HepG2 (cell line): ENCODE data around the gene STX7. TPM values are rescaled to one million over a fixed set of nuclear protein-coding genes. Genes with fewer than 3 reads are reported as not detected.
A peak's percentile ranks its signal among the peaks of the same experiment; 100 is the strongest.
"Not testable (repeated sequence)": the region's sequence is repeated elsewhere in the genome, so short reads cannot be mapped to it uniquely, and the experiment has no call there.

Experiments used
- ATAC-seq: fragments of 200-7000 bp; cut with Tn5 transposase; 3 replicates; pipeline ENCODE4 v1.9.1; 2020; ENCODE audit warnings: mild to moderate bottlenecking, moderate library complexity
- BruUV-seq: library from RNA; stranded (reverse); fragments of 400-500 nt; replicated peaks from 2 replicates; lab custom pipeline; 2021; lab: Mats Ljungman, UMichigan
- CTCF ChIA-PET: fragments of 300-600 bp; formaldehyde crosslinking; extraction: SDS; loops from one replicate; lab custom pipeline; 2021; ENCODE audit warnings: low total read pairs, inconsistent platforms, low intra/inter-chr PET ratio; lab: Yijun Ruan, JAX
- POLR2A ChIA-PET: fragments of 350-600 bp; sonication (Branson Sonifier 250); formaldehyde crosslinking; loops from one replicate; lab custom pipeline; 2020; ENCODE audit warnings: antibody characterized with exemption, inconsistent platforms; lab: Yijun Ruan, JAX
- DNase-seq: peaks from one replicate; pipeline ENCODE4 v3.0.0-alpha.2; 2015; ENCODE audit warnings: low spot score
- FAIRE-seq: peaks from 3 replicates; lab custom pipeline; 2011; peaks lifted over from hg19 to GRCh38; lab: Jason Lieb, UNC
- H2AFZ ChIP-seq: one replicate; pipeline ENCODE4 v1.6.1; 2011; ENCODE audit warnings: low read length, inconsistent platforms
- H3K27ac ChIP-seq: fragments of 300-600 bp; 3 replicates; pipeline ENCODE4 v1.8.0; 2011; ENCODE audit warnings: mixed run types, mild to moderate bottlenecking, mixed read lengths, low read length, inconsistent platforms; ENCODE audit not compliant: insufficient read depth; ENCODE audit errors: extremely low read length
- H3K27me3 ChIP-seq, 2 experiments: fragments of 200-600 bp in 1 of 2; 2 replicates in 1 of 2; 3 replicates in 1 of 2; pipeline versions ENCODE4 v1.6.0 to v1.8.0; 2011; ENCODE audit warnings: low read length in 2 of 2, mild to moderate bottlenecking in 2 of 2, moderate library complexity in 2 of 2, inconsistent platforms in 1 of 2; ENCODE audit not compliant: insufficient read depth in 2 of 2, control insufficient read depth in 1 of 2
- H3K36me3 ChIP-seq, 2 experiments: fragments of 200-600 bp in 1 of 2; replicated peaks in 1 of 2; 2 replicates in 1 of 2; 3 replicates in 1 of 2; pipeline versions ENCODE4 v1.5.1 to v1.8.0; 2011; ENCODE audit warnings: low read length in 2 of 2, inconsistent platforms in 1 of 2; ENCODE audit not compliant: insufficient read depth in 2 of 2, control insufficient read depth in 1 of 2
- H3K4me1 ChIP-seq: 2 replicates; pipeline ENCODE4 v1.5.1; 2012; ENCODE audit warnings: low read length, inconsistent platforms; ENCODE audit not compliant: insufficient read depth
- H3K4me2 ChIP-seq: 2 replicates; pipeline ENCODE4 v1.6.0; 2011; ENCODE audit warnings: low read depth, low read length, inconsistent platforms
- H3K4me3 ChIP-seq, 3 experiments: fragments of 200-600 bp in 1 of 3; sonication (generic), shearing (Covaris generic) in 1 of 3; replicated peaks in 1 of 3; 2 replicates each; pipeline ENCODE4 v1.5.1; 2011 to 2016; ENCODE audit warnings: low read length in 3 of 3, inconsistent platforms in 2 of 3, low read depth in 2 of 3, mild to moderate bottlenecking in 2 of 3, control low read depth in 1 of 3, mixed read lengths in 1 of 3; ENCODE audit not compliant: insufficient read depth in 1 of 3
- H3K79me2 ChIP-seq: one replicate; pipeline ENCODE4 v1.6.1; 2011; ENCODE audit warnings: low read length, inconsistent platforms; ENCODE audit not compliant: insufficient read depth
- H3K9ac ChIP-seq: 2 replicates; pipeline ENCODE4 v1.6.0; 2011; ENCODE audit warnings: mild to moderate bottlenecking, low read depth, low read length, inconsistent platforms; ENCODE audit not compliant: insufficient read depth
- H3K9me3 ChIP-seq: 2 replicates; pipeline ENCODE4 v1.5.1; 2012; ENCODE audit warnings: mild to moderate bottlenecking, low read length
- H4K20me1 ChIP-seq: 2 replicates; pipeline ENCODE4 v1.6.0; 2011; ENCODE audit warnings: inconsistent platforms, mild to moderate bottlenecking, low read length, moderate library complexity; ENCODE audit not compliant: insufficient read depth
- ARID5B ChIP-seq: IDR thresholded peaks from 2 replicates; pipeline ENCODE4 v1.4.0; 2020; ENCODE audit warnings: mild to moderate bottlenecking, missing genetic modification reagents
- HOXA5 ChIP-seq: sonication (generic); formaldehyde crosslinking; IDR thresholded peaks from 2 replicates; pipeline ENCODE4 v1.4.0; 2020; ENCODE audit warnings: missing genetic modification reagents
- JUN ChIP-seq: sonication (generic); formaldehyde crosslinking; IDR thresholded peaks from 2 replicates; pipeline ENCODE4 v1.4.0; 2020; ENCODE audit warnings: mild to moderate bottlenecking, missing genetic modification reagents
- NFE2L2 ChIP-seq: fragments of 150-350 bp; IDR thresholded peaks from 2 replicates; pipeline ENCODE4 v1.6.1; 2014; ENCODE audit warnings: low read length
- PATZ1 ChIP-seq: sonication (generic); formaldehyde crosslinking; IDR thresholded peaks from 2 replicates; pipeline ENCODE4 v1.4.0; 2020; ENCODE audit warnings: missing genetic modification reagents
- RARA ChIP-seq: IDR thresholded peaks from 2 replicates; pipeline ENCODE4 v1.6.1; 2016; ENCODE audit warnings: missing genetic modification reagents, missing compliant biosample characterization
- RXRB ChIP-seq: IDR thresholded peaks from 2 replicates; pipeline ENCODE4 v1.6.1; 2016; ENCODE audit warnings: borderline replicate concordance, missing genetic modification reagents, missing compliant biosample characterization
- SOX13 ChIP-seq, 3 experiments: fragments of 450-650 bp in 1 of 3; sonication (generic) in 1 of 3; formaldehyde crosslinking in 1 of 3; IDR thresholded peaks in 2 of 3; conservative IDR thresholded peaks in 1 of 3; 2 replicates each; pipeline versions ENCODE4 v1.5.0 to v1.6.1; 2016 to 2020; ENCODE audit warnings: antibody characterized with exemption in 1 of 3, mild to moderate bottlenecking in 1 of 3, missing compliant biosample characterization in 1 of 3, missing genetic modification reagents in 1 of 3, moderate library complexity in 1 of 3
- SOX5 ChIP-seq: IDR thresholded peaks from 2 replicates; pipeline ENCODE4 v1.6.1; 2016; ENCODE audit warnings: borderline replicate concordance
- TCF7 ChIP-seq: sonication (generic); IDR thresholded peaks from 2 replicates; pipeline ENCODE4 v1.6.1; 2016; ENCODE audit warnings: antibody characterized with exemption, low read depth
- ZFP90 ChIP-seq: sonication (generic); formaldehyde crosslinking; IDR thresholded peaks from 2 replicates; pipeline ENCODE4 v1.8.0; 2022; ENCODE audit warnings: missing genetic modification reagents, mild to moderate bottlenecking, inconsistent platforms, borderline replicate concordance
- ZNF563 ChIP-seq: sonication (generic); formaldehyde crosslinking; IDR thresholded peaks from 2 replicates; pipeline ENCODE4 v1.8.0; 2022; ENCODE audit warnings: mild to moderate bottlenecking, moderate library complexity, missing genetic modification reagents
- WGBS: methylation state at CpG from one replicate; pipeline ENCODE4 v1.1.6; 2017; ENCODE audit warnings: low lambda C conversion rate; 5-methylcytosine and 5-hydroxymethylcytosine counted together
- in situ Hi-C: cut with HindIII; loops from 2 replicates; pipeline ENCODE4 v1.10.0; 2017; ENCODE audit warnings: low pct_unique_long_range_greater_than_20kb; ENCODE audit not compliant: extremely low pct_ligation_motif_present
- intact Hi-C: fragments of 100-400 bp; cut with micrococcal nuclease; formaldehyde crosslinking; loops from one replicate; pipeline ENCODE4 v1.10.0; 2022; ENCODE audit not compliant: unreplicated experiment
- polyA plus RNA-seq, 8 experiments: library from polyadenylated mRNA; depleted of rRNA in 3 of 8; stranded (reverse) in 7 of 8; unstranded in 1 of 8; fragments of >200 nt; fragmentation: Illumina TruSeq in 4 of 8; extraction: Trizol in 4 of 8; gene quantifications; 2 replicates each; pipeline versions ENCODE4 v1.2.1 to v1.2.3, GENCODE V29; 2011 to 2016; ENCODE audit warnings: low read depth in 4 of 8, missing spikeins in 1 of 8, mixed read lengths in 1 of 8; ENCODE audit not compliant: insufficient read depth in 1 of 8
- total RNA-seq, 5 experiments: library from RNA; depleted of rRNA; stranded (reverse); fragments of >200 nt; fragmentation: Illumina TruSeq; extraction: Trizol; gene quantifications; 2 replicates each; pipeline ENCODE4 v1.2.3, GENCODE V29; 2016; ENCODE audit warnings: low read depth in 1 of 5

STX7 gene
- total and polyA plus RNA-seq, 2 of the 13 experiments (the other 11 are each of a cell fraction or from before 2014, with no cell fraction given) = 28.0 to 34.7 TPM

GRCh38 chr6:132537145-132537544 lies 24.2 kb upstream of the STX7 start:
- Histone ChIP-seq H3K36me3 (no peaks in the 10 kb centered on the region), H3K4me3 (no peak overlapping the region)
- TF ChIP-seq NFE2L2 = peak; percentile 71; the same call in 1 of the 2 replicates
- no peak for TF ChIP-seq ZNF563 (CRISPR knock-in tag)
- TF ChIP-seq, all 625 proteins: peak for 1
- in situ Hi-C loops (no loop called here), intact Hi-C loops (loop anchor here (10.0 kb wide), 1 partner anchor 258 kb away; the partner anchor contains the start of gene SLC18B1)
- H3K27ac ChIP-seq = no peak overlapping the region
- no peaks in the 10 kb centered on the region for H3K27me3 ChIP-seq
- peaks cover 15% of the 10 kb centered on the region for H3K4me1 ChIP-seq
- H3K79me2 ChIP-seq = no peaks in the 10 kb centered on the region
- DNase-seq (no peak), FAIRE-seq (no peak), ATAC-seq (no peak)
- no peaks in the 10 kb centered on the region for H4K20me1 ChIP-seq
- H3K9ac ChIP-seq = no peak overlapping the region
- ChIA-PET CTCF (no interaction called here), POLR2A (no interaction called here)
- no peak overlapping the region for H3K4me2 ChIP-seq
- BruUV-seq = no TSS peak
- H3K9me3 ChIP-seq = no peaks in the 10 kb centered on the region
- no peak overlapping the region for H2AFZ ChIP-seq
- 38% methylated on average over 3 of the region's 3 CpGs for WGBS

GRCh38 chr6:132534546-132534945 lies 21.6 kb upstream of the STX7 start:
- H4K20me1 ChIP-seq; H3K79me2 ChIP-seq; BruUV-seq; H3K4me3 ChIP-seq; H3K27ac ChIP-seq; ATAC-seq; H3K36me3 ChIP-seq; H3K27me3 ChIP-seq; CTCF ChIA-PET; H2AFZ ChIP-seq; H3K9me3 ChIP-seq; POLR2A ChIA-PET; H3K4me2 ChIP-seq; FAIRE-seq; H3K9ac ChIP-seq; TF ChIP-seq SOX13 (IDR thresholded peaks at IDR 0.05): not testable (repeated sequence)
- 14% methylated on average over 2 of the region's 2 CpGs for WGBS
- intact Hi-C loops = loop anchor here (5.0 to 10.0 kb wide), 3 partner anchors 138 to 978 kb away; partner anchors contain the start of gene SLC18B1
- peak; percentile 53 for DNase-seq
- in situ Hi-C loops = loop anchor here (5.0 kb wide), 1 partner anchor 233 kb away; no protein-coding TSS in a partner anchor
- peaks cover 22% of the 10 kb centered on the region for H3K4me1 ChIP-seq
- TF ChIP-seq ARID5B (CRISPR knock-in tag) (peak; percentile 61), ZFP90 (0 out of 2 replicates have a peak, but pooled peaks have one; percentile 34), PATZ1 (CRISPR knock-in tag) (peak; percentile 60), HOXA5 (CRISPR knock-in tag) (0 out of 2 replicates have a peak, but pooled peaks have one; percentile 27), SOX5 (CRISPR knock-in tag) (peak; percentile 48; the same call in 1 of the 2 replicates), SOX13 (CRISPR knock-in tag; conservative IDR thresholded peaks at IDR 0.05 in 1 of 2, IDR thresholded peaks at IDR 0.05 in 1 of 2) (peak in 1 of 2 experiments; percentile 70; a peak in 2 of 4 replicates), JUN (CRISPR knock-in tag) (0 out of 2 replicates have a peak, but pooled peaks have one; percentile 45), TCF7 (peak; percentile 79), RARA (CRISPR knock-in tag) (peak; percentile 63), RXRB (CRISPR knock-in tag) (peak; percentile 49; the same call in 1 of the 2 replicates)
